Sigmoid colon (tissue), 7 donors: ENCODE results near the gene TBCCD1. TPM values are rescaled to one million over a fixed set of nuclear protein-coding genes. Genes with fewer than 3 reads are reported as not detected.

ENCODE experiments used
- DNase-seq: peaks from one replicate; pipeline ENCODE4 v3.0.0-alpha.2; 2019
- H3K27ac ChIP-seq, 4 donors: fragments of 200-600 bp; sonication (generic); one replicate each; pipeline ENCODE4 v1.5.1; 2016 to 2019; ENCODE audit warnings: mild to moderate bottlenecking in 1 of 4
- H3K27me3 ChIP-seq, 3 donors: fragments of 200-600 bp; sonication (generic); one replicate each; pipeline ENCODE4 v1.5.1; 2019; ENCODE audit warnings: mild to moderate bottlenecking in 1 of 3
- H3K36me3 ChIP-seq, 4 donors: fragments of 200-600 bp; sonication (generic); one replicate each; pipeline ENCODE4 v1.5.1; 2016 to 2019
- H3K4me1 ChIP-seq, 4 donors: fragments of 200-600 bp; sonication (generic); one replicate each; pipeline ENCODE4 v1.5.1; 2017 to 2019
- H3K4me3 ChIP-seq, 4 donors: fragments of 200-600 bp; sonication (generic); one replicate each; pipeline ENCODE4 v1.5.1; 2017 to 2019; ENCODE audit warnings: mild to moderate bottlenecking in 2 of 4, moderate library complexity in 1 of 4
- H3K9me3 ChIP-seq, 4 donors: fragments of 200-600 bp in 3 of 4; sonication (generic) in 3 of 4; one replicate each; pipeline versions ENCODE4 v1.5.1 to v1.6.1; 2013 to 2019
- EP300 ChIP-seq, 4 donors: sonication (generic); formaldehyde crosslinking; IDR thresholded peaks; one replicate each; pipeline ENCODE4 v1.6.1; 2017; ENCODE audit warnings: antibody characterized with exemption in 4 of 4
- POLR2A ChIP-seq, 2 donors: fragments of 450-650 bp; IDR thresholded peaks; one replicate each; pipeline ENCODE4 v1.6.1; 2016; ENCODE audit warnings: antibody characterized with exemption in 2 of 2, mild to moderate bottlenecking in 2 of 2, moderate library complexity in 2 of 2
- POLR2AphosphoS5 ChIP-seq, 4 donors: sonication (generic); formaldehyde crosslinking; IDR thresholded peaks; one replicate each; pipeline ENCODE4 v1.6.1; 2017; ENCODE audit warnings: antibody characterized with exemption in 4 of 4
- WGBS, 2 donors: extraction: QIAGEN DNeasy Blood & Tissue Kit; methylation state at CpG; one replicate each; pipeline ENCODE4 v1.1.7; 2013; 5-methylcytosine and 5-hydroxymethylcytosine counted together
- intact Hi-C: fragments of 100-400 bp; cut with DNase I; formaldehyde crosslinking; loops from one replicate; pipeline ENCODE4 v1.15.1; 2023
- polyA plus RNA-seq, 3 donors: library from polyadenylated mRNA; stranded (reverse); fragments of 200-250 nt; gene quantifications; one replicate each; pipeline ENCODE4 v1.2.3, GENCODE V29; 2013
- total RNA-seq, 4 donors: library from RNA; depleted of rRNA; stranded (reverse); fragments of >200 nt; gene quantifications; one replicate each; pipeline ENCODE4 v1.1.0, GENCODE V29; 2016
- TF ChIP-seq, protein P1 (sequence below), 4 experiments: fragments of 450-650 bp in 3 of 4; fragments of 200-600 bp in 1 of 4; IDR thresholded peaks; one replicate each; pipeline ENCODE4 v1.5.1; 2016 to 2019; ENCODE audit warnings: antibody characterized with exemption in 4 of 4, mild to moderate bottlenecking in 3 of 4, moderate library complexity in 2 of 4
- donor health status: healthy with polysubstance abuse.
- donor health status: Bipolar disorder and iron deficiency.
- donor health status: healthy.

TBCCD1 gene
- total and polyA plus RNA-seq, 7 donors = 4.9 to 14.3 (median 9.7) TPM

DNA sequence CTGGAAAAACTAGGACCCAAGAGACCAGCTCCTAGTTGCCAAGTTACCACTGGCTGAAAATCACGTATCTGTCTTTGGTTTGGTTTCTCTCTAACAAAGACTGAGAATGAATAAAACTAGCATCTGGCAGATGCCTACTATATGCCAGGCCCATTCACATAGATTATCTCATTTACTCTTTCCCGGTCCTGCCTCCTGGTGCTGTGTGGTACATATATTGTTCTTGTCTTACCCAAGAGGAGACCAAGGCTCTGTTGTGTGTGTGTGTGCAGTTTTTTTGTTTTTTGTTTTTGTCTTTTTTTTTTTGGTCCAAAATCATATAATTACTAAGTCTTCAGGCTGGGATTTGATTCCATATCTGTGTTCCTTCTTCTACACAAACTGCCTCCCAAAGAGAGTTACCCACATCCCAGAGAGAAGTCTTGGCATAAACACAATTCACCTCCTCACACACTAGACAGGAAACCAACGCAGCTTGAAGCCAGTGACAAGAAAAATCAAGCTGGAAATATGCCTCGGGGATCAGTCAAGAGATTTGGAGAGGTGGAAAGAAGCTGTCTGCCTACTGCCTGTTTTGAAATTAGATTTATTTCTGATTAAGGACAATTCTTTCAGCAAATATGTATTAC, 46.6 kb upstream of the TBCCD1 start:
- intact Hi-C loops = loop anchor here (2.0 kb wide), 2 partner anchors 207 to 1101 kb away; no protein-coding TSS in a partner anchor
- peaks cover 0 to 27% (median 0%) of the 10 kb centered on the region in 3 donors for H3K27me3 ChIP-seq
- WGBS, 2 donors = 62 to 72% methylated on average over 4 of the region's 4 CpGs
- no peak overlapping the region for H3K27ac ChIP-seq
- no peaks in the 10 kb centered on the region for H3K36me3 ChIP-seq
- peaks cover 0 to 10% (median 8%) of the 10 kb centered on the region in 4 donors for H3K4me1 ChIP-seq
- TF ChIP-seq, protein P1, sequence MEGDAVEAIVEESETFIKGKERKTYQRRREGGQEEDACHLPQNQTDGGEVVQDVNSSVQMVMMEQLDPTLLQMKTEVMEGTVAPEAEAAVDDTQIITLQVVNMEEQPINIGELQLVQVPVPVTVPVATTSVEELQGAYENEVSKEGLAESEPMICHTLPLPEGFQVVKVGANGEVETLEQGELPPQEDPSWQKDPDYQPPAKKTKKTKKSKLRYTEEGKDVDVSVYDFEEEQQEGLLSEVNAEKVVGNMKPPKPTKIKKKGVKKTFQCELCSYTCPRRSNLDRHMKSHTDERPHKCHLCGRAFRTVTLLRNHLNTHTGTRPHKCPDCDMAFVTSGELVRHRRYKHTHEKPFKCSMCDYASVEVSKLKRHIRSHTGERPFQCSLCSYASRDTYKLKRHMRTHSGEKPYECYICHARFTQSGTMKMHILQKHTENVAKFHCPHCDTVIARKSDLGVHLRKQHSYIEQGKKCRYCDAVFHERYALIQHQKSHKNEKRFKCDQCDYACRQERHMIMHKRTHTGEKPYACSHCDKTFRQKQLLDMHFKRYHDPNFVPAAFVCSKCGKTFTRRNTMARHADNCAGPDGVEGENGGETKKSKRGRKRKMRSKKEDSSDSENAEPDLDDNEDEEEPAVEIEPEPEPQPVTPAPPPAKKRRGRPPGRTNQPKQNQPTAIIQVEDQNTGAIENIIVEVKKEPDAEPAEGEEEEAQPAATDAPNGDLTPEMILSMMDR (IDR thresholded peaks at IDR 0.05) = no peak
- TF ChIP-seq POLR2A (IDR thresholded peaks at IDR 0.05) (no peak), POLR2AphosphoS5 (IDR thresholded peaks at IDR 0.05) (no peak), EP300 (IDR thresholded peaks at IDR 0.05) (no peak)
- H3K9me3 ChIP-seq = no peaks in the 10 kb centered on the region
- H3K4me3 ChIP-seq = no peak overlapping the region
- DNase-seq = no peak

DNA sequence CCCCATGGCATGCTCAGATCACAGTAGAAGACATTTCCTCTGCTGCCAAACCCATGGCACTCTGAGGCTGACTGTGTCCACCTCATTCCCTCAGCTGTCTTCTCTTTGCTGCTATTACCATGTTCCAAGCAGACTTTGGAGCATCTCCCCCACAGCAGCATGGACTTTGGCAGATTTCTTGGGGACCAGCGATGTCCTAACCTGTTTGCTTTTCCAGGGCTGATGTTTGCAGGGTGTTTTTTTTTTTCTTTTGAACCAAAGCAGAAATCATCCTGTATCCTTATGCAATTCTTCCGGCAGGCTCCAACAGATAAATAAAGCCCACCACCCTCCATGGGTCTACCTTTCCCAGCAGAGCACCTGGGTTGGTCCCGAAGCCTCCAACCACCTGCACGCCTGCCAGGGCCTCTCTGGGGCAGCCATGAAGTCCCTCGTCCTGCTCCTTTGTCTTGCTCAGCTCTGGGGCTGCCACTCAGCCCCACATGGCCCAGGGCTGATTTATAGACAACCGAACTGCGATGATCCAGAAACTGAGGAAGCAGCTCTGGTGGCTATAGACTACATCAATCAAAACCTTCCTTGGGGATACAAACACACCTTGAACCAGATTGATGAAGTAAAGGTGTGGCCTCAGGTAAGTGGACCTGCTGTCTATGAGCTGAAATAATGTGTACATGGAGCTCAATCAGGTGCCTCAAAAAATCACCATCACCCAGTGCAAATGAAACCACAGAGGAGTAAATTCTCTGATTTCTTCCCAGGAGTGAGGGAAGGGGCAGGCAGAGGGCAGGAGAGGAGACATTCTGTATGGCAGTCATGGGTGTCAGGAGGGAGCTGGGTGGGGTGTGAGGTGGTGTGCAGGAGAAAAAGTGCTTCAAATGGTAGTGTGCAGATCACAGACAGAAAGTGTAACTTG, 45.8 kb upstream of the TBCCD1 start, which contains the start of gene AHSG:
TSS of gene AHSG (plus strand) at position 340 of the 916 bp plus-strand sequence. CDS start at position 422, 82 bp downstream.
- H3K4me3 ChIP-seq = no peak within 1 kb of the TSS
- intact Hi-C loops = no loop called here
- no peaks in the 10 kb centered on the region for H3K36me3 ChIP-seq
- 84 to 91% methylated on average over 7 of the region's 7 CpGs for WGBS, 2 donors
- DNase-seq = no peak
- no peaks in the 10 kb centered on the region for H3K9me3 ChIP-seq
- H3K4me1 ChIP-seq = peaks cover 0 to 10% (median 8%) of the 10 kb centered on the region in 4 donors
- no peak for TF ChIP-seq EP300 (IDR thresholded peaks at IDR 0.05)
- no peak for TF ChIP-seq POLR2AphosphoS5 (IDR thresholded peaks at IDR 0.05)
- TF ChIP-seq, protein P1 (IDR thresholded peaks at IDR 0.05) = no peak
- TF ChIP-seq POLR2A (IDR thresholded peaks at IDR 0.05) = no peak
- no peak within 1 kb of the TSS for H3K27ac ChIP-seq
- peaks cover 0 to 19% (median 0%) of the 10 kb centered on the region in 3 donors for H3K27me3 ChIP-seq

GRCh38 chr3:186612065-186612464, 44.9 kb upstream of the TBCCD1 start:
- Histone ChIP-seq H3K4me1 (peaks cover 0 to 5% (median 4%) of the 10 kb centered on the region in 4 donors), H3K4me3 (no peak overlapping the region), H3K27me3 (peaks cover 0 to 14% (median 0%) of the 10 kb centered on the region in 3 donors), H3K36me3 (no peaks in the 10 kb centered on the region), H3K27ac (no peak overlapping the region), H3K9me3 (no peaks in the 10 kb centered on the region)
- intact Hi-C loops = no loop called here
- WGBS, 2 donors = 72 to 80% methylated on average over 5 of the region's 5 CpGs
- TF ChIP-seq, protein P1 (IDR thresholded peaks at IDR 0.05) = no peak
- TF ChIP-seq POLR2AphosphoS5 (IDR thresholded peaks at IDR 0.05) = no peak
- TF ChIP-seq EP300 (IDR thresholded peaks at IDR 0.05) = no peak
- TF ChIP-seq POLR2A (IDR thresholded peaks at IDR 0.05) = no peak
- no peak for DNase-seq

- 92 to 94% methylated on average over 8 of the region's 8 CpGs for WGBS, 2 donors
- TF ChIP-seq POLR2A (IDR thresholded peaks at IDR 0.05) (no peak), POLR2AphosphoS5 (IDR thresholded peaks at IDR 0.05) (no peak), EP300 (IDR thresholded peaks at IDR 0.05) (no peak)
- TF ChIP-seq, protein P1 (IDR thresholded peaks at IDR 0.05) = no peak
- no peaks in the 10 kb centered on the region for H3K4me1 ChIP-seq
- H3K36me3 ChIP-seq = no peaks in the 10 kb centered on the region
- peaks cover 0 to 8% (median 0%) of the 10 kb centered on the region in 3 donors for H3K27me3 ChIP-seq
- intact Hi-C loops = no loop called here
- DNase-seq = no peak
- H3K27ac ChIP-seq = no peak overlapping the region
- H3K9me3 ChIP-seq = no peaks in the 10 kb centered on the region
- no peak overlapping the region for H3K4me3 ChIP-seq
Observed at GRCh38 chr3:186609247-186609868, 42.2 kb upstream of the TBCCD1 start.
